K562 (cell line): ENCODE measurements around the gene ZFYVE1. TPM values are rescaled to one million over a fixed set of nuclear protein-coding genes. Genes with fewer than 3 reads are reported as not detected.

Source experiments
- COPS2 ChIP-seq: fragments of 450-650 bp; conservative IDR thresholded peaks from 2 replicates; pipeline ENCODE4 v1.6.1; 2016; ENCODE audit warnings: mild to moderate bottlenecking, moderate library complexity
- CREBBP ChIP-seq: IDR thresholded peaks from one replicate; pipeline ENCODE4 v1.6.1; 2012; ENCODE audit warnings: low read depth, mild to moderate bottlenecking, control low read depth, inconsistent platforms, low read length
- NCOA4 ChIP-seq: fragments of 450-650 bp; IDR thresholded peaks from 2 replicates; pipeline ENCODE4 v1.6.1; 2018; ENCODE audit warnings: mild to moderate bottlenecking; ENCODE audit not compliant: partially characterized antibody
- PHF8 ChIP-seq: fragments of 200-600 bp; sonication (generic); IDR thresholded peaks from 2 replicates; pipeline ENCODE4 v1.6.1; 2012; ENCODE audit warnings: mixed run types, mild to moderate bottlenecking, inconsistent platforms, low read length, moderate library complexity, borderline replicate concordance
- POLR2AphosphoS2 ChIP-seq: IDR thresholded peaks from 2 replicates; pipeline ENCODE4 v1.6.1; 2012; ENCODE audit warnings: low read length, improper control_type of control experiment
- PTBP1 ChIP-seq: fragments of 200-400 bp; formaldehyde crosslinking; IDR thresholded peaks from 2 replicates; pipeline ENCODE4 v1.6.1; 2017; ENCODE audit warnings: low read depth, low read length
- RCOR1 ChIP-seq, 2 experiments: IDR thresholded peaks; 2 replicates each; pipeline ENCODE4 v1.6.1; 2012; ENCODE audit warnings: low read depth in 2 of 2, low read length in 2 of 2, borderline replicate concordance in 1 of 2, improper control_type of control experiment in 1 of 2
- SP1 ChIP-seq: sonication (generic); formaldehyde crosslinking; IDR thresholded peaks from 2 replicates; pipeline ENCODE4 v1.8.1; 2022; ENCODE audit warnings: mild to moderate bottlenecking, missing genetic modification reagents
- YY1 ChIP-seq, 3 experiments: IDR thresholded peaks; 2 replicates each; pipeline ENCODE4 v1.6.1; 2011; ENCODE audit warnings: low read length in 2 of 3, mild to moderate bottlenecking in 2 of 3, moderate library complexity in 2 of 3, borderline replicate concordance in 1 of 3, control low read depth in 1 of 3, low read depth in 1 of 3; ENCODE audit not compliant: insufficient read depth in 3 of 3, insufficient replicate concordance in 2 of 3, control insufficient read depth in 1 of 3, insufficient read length in 1 of 3; ENCODE audit errors: extremely low read depth in 1 of 3
- ZFX ChIP-seq: sonication (generic); formaldehyde crosslinking; IDR thresholded peaks from 2 replicates; pipeline ENCODE4 v1.8.0; 2022; ENCODE audit warnings: mild to moderate bottlenecking, missing genetic modification reagents, moderate library complexity
- ZNF146 ChIP-seq: IDR thresholded peaks from one replicate; pipeline ENCODE4 v1.6.1; 2018; ENCODE audit warnings: missing compliant biosample characterization; ENCODE audit not compliant: unreplicated experiment
- ZNF239 ChIP-seq: fragments of 250-450 bp; sonication (Bioruptor Pico); IDR thresholded peaks from 2 replicates; pipeline ENCODE4 v1.4.0; 2020; ENCODE audit warnings: mild to moderate bottlenecking
- ZNF3 ChIP-seq: fragments of 250-450 bp; sonication (Bioruptor Pico); IDR thresholded peaks from 2 replicates; pipeline ENCODE4 v1.5.0; 2021; ENCODE audit warnings: mild to moderate bottlenecking, moderate library complexity
- polyA plus RNA-seq, 8 experiments: library from polyadenylated mRNA; depleted of rRNA in 4 of 8; stranded (reverse) in 5 of 8; unstranded in 3 of 8; fragments of >200 nt; fragmentation: Nextera tagmentation in 2 of 8; fragmentation: Illumina TruSeq in 1 of 8; extraction: Ambion mirVana in 2 of 8; extraction: Trizol in 1 of 8; gene quantifications; 2 replicates each; pipeline versions ENCODE4 v1.2.1 to v1.2.3, GENCODE V29; 2011 to 2014; ENCODE audit warnings: inconsistent platforms in 1 of 8, missing spikeins in 1 of 8
- total RNA-seq, 7 experiments: library from RNA; depleted of rRNA in 6 of 7; stranded (reverse); fragments of >200 nt in 6 of 7; fragmentation: Illumina TruSeq in 2 of 7; extraction: Trizol in 2 of 7; gene quantifications; 2 replicates each; pipeline versions ENCODE4 v1.2.1 to v1.2.3, GENCODE V29; 2011 to 2021; ENCODE audit warnings: low replicate concordance in 1 of 7
- TF ChIP-seq, protein P1 (sequence below): sonication (generic); formaldehyde crosslinking; IDR thresholded peaks from 2 replicates; pipeline ENCODE4 v1.5.0; 2020; ENCODE audit warnings: missing genetic modification reagents
- TF ChIP-seq, protein P2 (sequence below), 3 experiments: fragments of 200-800 bp in 1 of 3; sonication (Bioruptor generic) in 1 of 3; sonication (generic) in 1 of 3; formaldehyde crosslinking in 1 of 3; IDR thresholded peaks; 2 replicates each; pipeline versions ENCODE4 v1.6.1 to v1.8.0; 2016 to 2022; ENCODE audit warnings: mild to moderate bottlenecking in 2 of 3, missing compliant biosample characterization in 2 of 3, missing genetic modification characterization in 2 of 3, missing genetic modification reagents in 1 of 3
- TF ChIP-seq, protein P3 (sequence below), 2 experiments: fragments of 250-450 bp in 1 of 2; fragments of 450-650 bp in 1 of 2; sonication (Bioruptor Pico) in 1 of 2; IDR thresholded peaks; 2 replicates each; pipeline versions ENCODE4 v1.6.1 to v1.8.0; 2016 to 2021; ENCODE audit warnings: mild to moderate bottlenecking in 2 of 2, moderate library complexity in 2 of 2, missing compliant biosample characterization in 1 of 2, missing genetic modification characterization in 1 of 2
- TF ChIP-seq, protein P4 (sequence below): fragments of 450-650 bp; IDR thresholded peaks from 2 replicates; pipeline ENCODE4 v1.6.1; 2016; ENCODE audit warnings: mild to moderate bottlenecking
- TF ChIP-seq, protein P5 (sequence below): sonication (generic); formaldehyde crosslinking; IDR thresholded peaks from 2 replicates; pipeline ENCODE4 v1.8.1; 2023; ENCODE audit warnings: mild to moderate bottlenecking, missing genetic modification reagents

ZFYVE1 gene
- total and polyA plus RNA-seq, 9 of the 15 experiments (the other 6 are each of a cell fraction or from before 2014, with no cell fraction given) = 0.62 to 5.5 (median 3.4) TPM

DNA sequence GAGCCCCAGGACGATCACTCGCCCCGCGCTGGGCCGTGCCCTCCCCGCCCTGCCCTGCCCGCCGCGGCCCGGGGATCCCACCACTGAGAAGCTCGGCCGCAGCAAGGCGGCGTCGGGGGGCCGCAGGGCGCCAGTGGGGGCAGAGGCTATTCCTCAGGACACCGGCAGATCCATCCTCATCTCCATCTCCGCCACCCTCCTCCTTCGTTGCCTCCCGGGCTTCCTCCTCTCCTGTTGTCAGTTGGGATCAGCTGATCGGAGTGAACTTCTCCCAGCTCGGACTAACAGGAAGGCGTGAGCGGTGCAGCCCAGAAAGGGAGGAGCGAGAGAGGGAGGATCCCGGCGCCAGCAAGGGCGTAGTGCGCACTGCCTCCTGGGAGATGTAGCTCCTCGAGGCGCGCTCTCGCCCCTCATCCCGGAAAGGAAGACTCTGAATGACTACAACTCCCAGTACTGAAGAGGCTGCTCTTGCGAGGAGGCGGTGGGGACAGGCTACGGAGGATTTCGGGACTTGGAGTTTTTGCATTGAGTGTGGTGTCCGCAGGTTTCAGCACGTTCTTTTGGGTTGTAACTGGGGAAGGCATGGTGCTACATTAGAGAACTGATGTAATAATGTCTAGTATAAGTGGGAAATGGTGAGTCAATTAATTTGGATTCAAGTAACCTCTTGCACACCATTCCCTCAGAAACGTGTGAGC is at the start of gene ZFYVE1 (continued):
- TF ChIP-seq YY1 (IDR thresholded peaks at IDR 0.05; ENCODE audit: borderline replicate concordance in 1 of 3, control insufficient read depth in 1 of 3, extremely low read depth in 1 of 3, insufficient read depth in 3 of 3, insufficient read length in 1 of 3, insufficient replicate concordance in 2 of 3, low read depth in 1 of 3, low read length in 2 of 3) = peak in 1 of 3 experiments; percentile 55
- peak; percentile 50; the same call in 1 of the 2 replicates for TF ChIP-seq PHF8
- TF ChIP-seq SP1 (CRISPR knock-in tag) = peak; percentile 65; the same call in 1 of the 2 replicates
- TF ChIP-seq, protein P1, sequence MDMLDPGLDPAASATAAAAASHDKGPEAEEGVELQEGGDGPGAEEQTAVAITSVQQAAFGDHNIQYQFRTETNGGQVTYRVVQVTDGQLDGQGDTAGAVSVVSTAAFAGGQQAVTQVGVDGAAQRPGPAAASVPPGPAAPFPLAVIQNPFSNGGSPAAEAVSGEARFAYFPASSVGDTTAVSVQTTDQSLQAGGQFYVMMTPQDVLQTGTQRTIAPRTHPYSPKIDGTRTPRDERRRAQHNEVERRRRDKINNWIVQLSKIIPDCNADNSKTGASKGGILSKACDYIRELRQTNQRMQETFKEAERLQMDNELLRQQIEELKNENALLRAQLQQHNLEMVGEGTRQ = peak; percentile 71
- TF ChIP-seq, protein P2, sequence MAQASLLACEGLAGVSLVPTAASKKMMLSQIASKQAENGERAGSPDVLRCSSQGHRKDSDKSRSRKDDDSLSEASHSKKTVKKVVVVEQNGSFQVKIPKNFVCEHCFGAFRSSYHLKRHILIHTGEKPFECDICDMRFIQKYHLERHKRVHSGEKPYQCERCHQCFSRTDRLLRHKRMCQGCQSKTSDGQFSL (CRISPR knock-in tag; IDR thresholded peaks at IDR 0.05) = 0 out of 2 replicates have a peak, but pooled peaks have one; percentile 17
- TF ChIP-seq, protein P2 (tag; IDR thresholded peaks at IDR 0.05) = peak in 1 of 2 experiments; percentile 55; a peak in 1 of 4 replicates
- TF ChIP-seq, protein P3, sequence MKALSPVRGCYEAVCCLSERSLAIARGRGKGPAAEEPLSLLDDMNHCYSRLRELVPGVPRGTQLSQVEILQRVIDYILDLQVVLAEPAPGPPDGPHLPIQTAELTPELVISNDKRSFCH (CRISPR knock-in tag; IDR thresholded peaks at IDR 0.05) = no peak
- TF ChIP-seq, protein P3 (tag; IDR thresholded peaks at IDR 0.05) = 0 out of 2 replicates have a peak, but pooled peaks have one; percentile 16
- 0 out of 4 replicates have a peak, but pooled peaks of 1 of the 2 experiments have one; percentile 30 for TF ChIP-seq RCOR1 (IDR thresholded peaks at IDR 0.05; ENCODE audit: borderline replicate concordance in 1 of 2, low read depth in 2 of 2, low read length in 2 of 2)
- TF ChIP-seq, protein P4, sequence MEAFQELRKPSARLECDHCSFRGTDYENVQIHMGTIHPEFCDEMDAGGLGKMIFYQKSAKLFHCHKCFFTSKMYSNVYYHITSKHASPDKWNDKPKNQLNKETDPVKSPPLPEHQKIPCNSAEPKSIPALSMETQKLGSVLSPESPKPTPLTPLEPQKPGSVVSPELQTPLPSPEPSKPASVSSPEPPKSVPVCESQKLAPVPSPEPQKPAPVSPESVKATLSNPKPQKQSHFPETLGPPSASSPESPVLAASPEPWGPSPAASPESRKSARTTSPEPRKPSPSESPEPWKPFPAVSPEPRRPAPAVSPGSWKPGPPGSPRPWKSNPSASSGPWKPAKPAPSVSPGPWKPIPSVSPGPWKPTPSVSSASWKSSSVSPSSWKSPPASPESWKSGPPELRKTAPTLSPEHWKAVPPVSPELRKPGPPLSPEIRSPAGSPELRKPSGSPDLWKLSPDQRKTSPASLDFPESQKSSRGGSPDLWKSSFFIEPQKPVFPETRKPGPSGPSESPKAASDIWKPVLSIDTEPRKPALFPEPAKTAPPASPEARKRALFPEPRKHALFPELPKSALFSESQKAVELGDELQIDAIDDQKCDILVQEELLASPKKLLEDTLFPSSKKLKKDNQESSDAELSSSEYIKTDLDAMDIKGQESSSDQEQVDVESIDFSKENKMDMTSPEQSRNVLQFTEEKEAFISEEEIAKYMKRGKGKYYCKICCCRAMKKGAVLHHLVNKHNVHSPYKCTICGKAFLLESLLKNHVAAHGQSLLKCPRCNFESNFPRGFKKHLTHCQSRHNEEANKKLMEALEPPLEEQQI = no peak
- TF ChIP-seq POLR2AphosphoS2 = no peak
- TF ChIP-seq ZNF239 = peak; percentile 53
- no peak for TF ChIP-seq ZNF3
- no peak for TF ChIP-seq CREBBP
- TF ChIP-seq NCOA4 = no peak
- no peak for TF ChIP-seq ZNF146 (CRISPR knock-in tag)
- TF ChIP-seq, protein P5, sequence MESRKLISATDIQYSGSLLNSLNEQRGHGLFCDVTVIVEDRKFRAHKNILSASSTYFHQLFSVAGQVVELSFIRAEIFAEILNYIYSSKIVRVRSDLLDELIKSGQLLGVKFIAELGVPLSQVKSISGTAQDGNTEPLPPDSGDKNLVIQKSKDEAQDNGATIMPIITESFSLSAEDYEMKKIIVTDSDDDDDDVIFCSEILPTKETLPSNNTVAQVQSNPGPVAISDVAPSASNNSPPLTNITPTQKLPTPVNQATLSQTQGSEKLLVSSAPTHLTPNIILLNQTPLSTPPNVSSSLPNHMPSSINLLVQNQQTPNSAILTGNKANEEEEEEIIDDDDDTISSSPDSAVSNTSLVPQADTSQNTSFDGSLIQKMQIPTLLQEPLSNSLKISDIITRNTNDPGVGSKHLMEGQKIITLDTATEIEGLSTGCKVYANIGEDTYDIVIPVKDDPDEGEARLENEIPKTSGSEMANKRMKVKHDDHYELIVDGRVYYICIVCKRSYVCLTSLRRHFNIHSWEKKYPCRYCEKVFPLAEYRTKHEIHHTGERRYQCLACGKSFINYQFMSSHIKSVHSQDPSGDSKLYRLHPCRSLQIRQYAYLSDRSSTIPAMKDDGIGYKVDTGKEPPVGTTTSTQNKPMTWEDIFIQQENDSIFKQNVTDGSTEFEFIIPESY (CRISPR knock-in tag) = 0 out of 2 replicates have a peak, but pooled peaks have one; percentile 16
- TF ChIP-seq PTBP1 = no peak
- TF ChIP-seq ZFX (CRISPR knock-in tag) = no peak
- TF ChIP-seq COPS2 = no peak
